GM12878 (cell line): ENCODE data around the gene ATP2A1. TPM values are rescaled to one million over a fixed set of nuclear protein-coding genes. Genes with fewer than 3 reads are reported as not detected.

Experiments used
- ATAC-seq: fragments of 200-7000 bp; cut with Tn5 transposase; 3 replicates; pipeline ENCODE4 v1.9.1; 2020; ENCODE audit warnings: mild to moderate bottlenecking, moderate library complexity
- BruUV-seq: library from RNA; stranded (reverse); fragments of 400-500 nt; replicated peaks from 2 replicates; lab custom pipeline; 2021; lab: Mats Ljungman, UMichigan
- CTCF ChIA-PET: fragments of 300-600 bp; sonication (Branson Sonifier 250); formaldehyde crosslinking; extraction: SDS; loops from one replicate; lab custom pipeline; 2021; ENCODE audit warnings: inconsistent platforms; lab: Yijun Ruan, JAX
- POLR2A ChIA-PET: fragments of 350-600 bp; formaldehyde crosslinking; extraction: SDS; loops from one replicate; lab custom pipeline; 2021; ENCODE audit warnings: inconsistent platforms; lab: Charles Lee
- RAD21 ChIA-PET: fragments of 300-600 bp; sonication (Branson Sonifier 250); formaldehyde crosslinking; loops from one replicate; lab custom pipeline; 2023; ENCODE audit warnings: antibody characterized with exemption; ENCODE audit not compliant: unreplicated experiment; lab: Charles Lee
- SMC1A ChIA-PET: fragments of 300-600 bp; sonication (Branson Sonifier 250); formaldehyde crosslinking; loops from one replicate; lab custom pipeline; 2023; ENCODE audit not compliant: unreplicated experiment, uncharacterized antibody; lab: Charles Lee
- DNase-seq: peaks from one replicate; pipeline ENCODE4 v3.0.0-alpha.2; 2011; ENCODE audit warnings: low read depth, low spot score
- FAIRE-seq: peaks from 3 replicates; lab custom pipeline; 2011; peaks lifted over from hg19 to GRCh38; lab: Jason Lieb, UNC
- H2AFZ ChIP-seq: 2 replicates; pipeline ENCODE4 v1.6.0; 2011; ENCODE audit warnings: low read depth, low read length, control low read depth; ENCODE audit not compliant: control insufficient read depth
- H3K27ac ChIP-seq: 2 replicates; pipeline ENCODE4 v1.5.1; 2011; ENCODE audit warnings: control low read depth; ENCODE audit not compliant: control insufficient read depth, insufficient read depth
- H3K27me3 ChIP-seq, 2 experiments: replicated peaks in 1 of 2; 2 replicates each; pipeline versions ENCODE4 v1.6.0 to v1.6.1; 2011; ENCODE audit warnings: low read length in 1 of 2; ENCODE audit not compliant: control insufficient read depth in 2 of 2, insufficient read depth in 2 of 2
- H3K36me3 ChIP-seq, 2 experiments: 2 replicates each; pipeline ENCODE4 v1.5.1; 2011; ENCODE audit warnings: low read length in 1 of 2; ENCODE audit not compliant: control insufficient read depth in 2 of 2, insufficient read depth in 2 of 2
- H3K4me1 ChIP-seq: 2 replicates; pipeline ENCODE4 v1.6.1; 2011; ENCODE audit warnings: mild to moderate bottlenecking, low read length, moderate library complexity, mixed read lengths; ENCODE audit not compliant: control insufficient read depth, insufficient read depth
- H3K4me2 ChIP-seq: 2 replicates; pipeline ENCODE4 v1.6.0; 2011; ENCODE audit warnings: control low read depth; ENCODE audit not compliant: control insufficient read depth, insufficient read depth
- H3K4me3 ChIP-seq: fragments of 200-600 bp; sonication (generic); 2 replicates; pipeline ENCODE4 v1.5.1; 2016
- H3K79me2 ChIP-seq: 2 replicates; pipeline ENCODE4 v1.6.0; 2011; ENCODE audit warnings: low read length; ENCODE audit not compliant: control insufficient read depth, insufficient read depth
- H3K9ac ChIP-seq: 2 replicates; pipeline ENCODE4 v1.8.0; 2011; ENCODE audit warnings: low read length, control low read depth, mixed read lengths; ENCODE audit not compliant: control insufficient read depth, insufficient read depth
- H3K9me3 ChIP-seq: replicated peaks from 3 replicates; pipeline ENCODE4 v1.5.1; 2011; ENCODE audit warnings: mild to moderate bottlenecking, low read length; ENCODE audit not compliant: control insufficient read depth, insufficient read depth
- H4K20me1 ChIP-seq: 2 replicates; pipeline ENCODE4 v1.6.0; 2011; ENCODE audit not compliant: control insufficient read depth, insufficient read depth
- BHLHE40 ChIP-seq, 2 experiments: fragments of 450-650 bp in 1 of 2; IDR thresholded peaks; 2 replicates each; pipeline ENCODE4 v1.6.1; 2011 to 2017; ENCODE audit warnings: low read depth in 2 of 2, borderline replicate concordance in 1 of 2, improper control_type of control experiment in 1 of 2, low read length in 1 of 2, mild to moderate bottlenecking in 1 of 2
- BRCA1 ChIP-seq: IDR thresholded peaks from 2 replicates; pipeline ENCODE4 v1.6.1; 2011; ENCODE audit warnings: low read depth, low read length, improper control_type of control experiment
- CBX5 ChIP-seq: sonication (generic); IDR thresholded peaks from 2 replicates; pipeline ENCODE4 v1.6.1; 2016; ENCODE audit warnings: low read depth, moderate library complexity, mild to moderate bottlenecking, inconsistent platforms
- IKZF2 ChIP-seq, 2 experiments: fragments of 450-650 bp; IDR thresholded peaks; 2 replicates each; pipeline ENCODE4 v1.6.1; 2017; ENCODE audit warnings: mild to moderate bottlenecking in 2 of 2, moderate library complexity in 2 of 2
- MAX ChIP-seq: IDR thresholded peaks from 2 replicates; pipeline ENCODE4 v1.6.1; 2012; ENCODE audit warnings: low read depth, low read length, improper control_type of control experiment
- MTA3 ChIP-seq: IDR thresholded peaks from 2 replicates; pipeline ENCODE4 v1.6.1; 2012; ENCODE audit warnings: low read length, inconsistent platforms, borderline replicate concordance
- NFYA ChIP-seq: IDR thresholded peaks from 2 replicates; pipeline ENCODE4 v1.6.1; 2011; ENCODE audit warnings: low read depth, mild to moderate bottlenecking, low read length, improper control_type of control experiment, borderline replicate concordance
- NRF1 ChIP-seq: conservative IDR thresholded peaks from 2 replicates; pipeline ENCODE4 v1.6.1; 2011; ENCODE audit warnings: mild to moderate bottlenecking, low read depth, low read length, improper control_type of control experiment
- POLR2A ChIP-seq: IDR thresholded peaks from 2 replicates; pipeline ENCODE4 v1.6.1; 2011; ENCODE audit warnings: low read depth, mild to moderate bottlenecking, low read length
- RCOR1 ChIP-seq: conservative IDR thresholded peaks from 2 replicates; pipeline ENCODE4 v1.6.1; 2012; ENCODE audit warnings: low read depth, low read length, improper control_type of control experiment
- SMC3 ChIP-seq: IDR thresholded peaks from 2 replicates; pipeline ENCODE4 v1.6.1; 2011; ENCODE audit warnings: low read length, improper control_type of control experiment, borderline replicate concordance
- SRF ChIP-seq, 2 experiments: IDR thresholded peaks; 2 replicates each; pipeline ENCODE4 v1.6.1; 2011; ENCODE audit warnings: low read depth in 2 of 2, low read length in 2 of 2, mild to moderate bottlenecking in 1 of 2, moderate library complexity in 1 of 2
- TAF1 ChIP-seq: IDR thresholded peaks from 2 replicates; pipeline ENCODE4 v1.6.1; 2011; ENCODE audit warnings: mild to moderate bottlenecking, low read depth, low read length, borderline replicate concordance
- TCF3 ChIP-seq: IDR thresholded peaks from 2 replicates; pipeline ENCODE4 v1.6.1; 2012; ENCODE audit warnings: low read depth, mild to moderate bottlenecking, low read length, borderline replicate concordance; ENCODE audit not compliant: insufficient read depth
- TCF7 ChIP-seq: IDR thresholded peaks from 2 replicates; pipeline ENCODE4 v1.6.1; 2014; ENCODE audit warnings: antibody characterized with exemption, borderline replicate concordance
- USF2 ChIP-seq: IDR thresholded peaks from 2 replicates; pipeline ENCODE4 v1.6.1; 2011; ENCODE audit warnings: low read depth, low read length, improper control_type of control experiment, borderline replicate concordance
- WGBS: methylation state at CpG from one replicate; pipeline ENCODE4 v1.1.6; 2016; ENCODE audit warnings: low lambda C conversion rate; ENCODE audit not compliant: insufficient replicate concordance, insufficient coverage; ENCODE audit errors: missing lambda C conversion rate; 5-methylcytosine and 5-hydroxymethylcytosine counted together
- in situ Hi-C: fragments of 300-500 bp; cut with MboI; formaldehyde crosslinking; loops from 9 replicates; pipeline ENCODE4 v1.14.3; 2018; ENCODE audit warnings: mixed read lengths
- intact Hi-C: fragments of 100-400 bp; cut with micrococcal nuclease; formaldehyde crosslinking; loops from one replicate; pipeline ENCODE4 v1.14.2; 2022; ENCODE audit not compliant: unreplicated experiment
- polyA plus RNA-seq, 11 experiments: library from polyadenylated mRNA; depleted of rRNA in 4 of 11; unstranded in 6 of 11; stranded (reverse) in 5 of 11; fragments of >200 nt; fragmentation: Nextera tagmentation in 4 of 11; fragmentation: Illumina TruSeq in 1 of 11; extraction: Ambion mirVana in 4 of 11; extraction: Trizol in 1 of 11; gene quantifications; 1 replicate in 1 of 11; 2 replicates in 10 of 11; pipeline versions ENCODE4 v1.2.1 to v1.2.3, GENCODE V29; 2011 to 2016; ENCODE audit warnings: inconsistent platforms in 2 of 11, missing spikeins in 2 of 11, low read depth in 1 of 11
- total RNA-seq, 4 experiments: library from RNA; depleted of rRNA in 3 of 4; stranded (reverse); fragments of >200 nt in 3 of 4; fragmentation: Illumina TruSeq in 1 of 4; extraction: Trizol in 1 of 4; gene quantifications; 2 replicates each; pipeline versions ENCODE4 v1.2.1 to v1.2.3, GENCODE V29; 2013 to 2021

Gene ATP2A1
- total and polyA plus RNA-seq, 10 of the 15 experiments (the other 5 are each of a cell fraction or from before 2014, with no cell fraction given) = 0.13 to 1.7 (median 0.88) TPM

- intact Hi-C loops = no loop called here
- Histone ChIP-seq H3K79me2 (no peaks in the 10 kb centered on the region), H3K36me3 (peaks cover 35 to 36% of the 10 kb centered on the region in 2 experiments), H3K4me2 (no peak overlapping the region), H3K4me1 (no peaks in the 10 kb centered on the region), H3K9ac (no peak overlapping the region), H3K4me3 (no peak overlapping the region), H3K27ac (no peak overlapping the region), H3K9me3 (no peaks in the 10 kb centered on the region), H4K20me1 (no peaks in the 10 kb centered on the region), H2AFZ (no peak overlapping the region), H3K27me3 (no peaks in the 10 kb centered on the region)
- ChIA-PET RAD21 (interaction anchor here (0.7 kb wide), 1 partner anchor 106 kb away, joined by 3 read pairs; no protein-coding TSS in a partner anchor), CTCF (interaction anchor here (0.9 to 2.3 kb wide), 2 partner anchors 8 to 106 kb away, joined by 3 to 8 read pairs; no protein-coding TSS in a partner anchor), POLR2A (no interaction called here), SMC1A (no interaction called here)
- ATAC-seq (no peak), FAIRE-seq (no peak), DNase-seq (no peak)
- in situ Hi-C loops = no loop called here
- no TSS peak for BruUV-seq
- TF ChIP-seq TCF3 (no peak), RCOR1 (no peak), MTA3 (0 out of 2 replicates have a peak, but pooled peaks have one; percentile 32), NRF1 (no peak), BRCA1 (no peak), NFYA (no peak), IKZF2 (IDR thresholded peaks at IDR 0.05) (no peak), TAF1 (no peak), CBX5 (no peak), SMC3 (no peak), MAX (no peak), SRF (IDR thresholded peaks at IDR 0.05; ENCODE audit: low read depth in 2 of 2, low read length in 2 of 2) (no peak), BHLHE40 (IDR thresholded peaks at IDR 0.05; ENCODE audit: borderline replicate concordance in 1 of 2, low read depth in 2 of 2, low read length in 1 of 2) (no peak), TCF7 (no peak), USF2 (no peak), POLR2A (peak; percentile 2; the same call in 1 of the 2 replicates)
- WGBS = 98% methylated on average over 11 of the region's 14 CpGs
Measured at GRCh38 chr16:28839004-28839639, 39.2 kb upstream of the ATP2A1 start.
